ENCODE results near the gene UQCR10. TPM values are rescaled to one million over a fixed set of nuclear protein-coding genes. Genes with fewer than 3 reads are reported as not detected.

Gene UQCR10
- total RNA-seq, 3 donors from 2014 or later: 61.2 to 74.1 (median 68.3) TPM

DNA sequence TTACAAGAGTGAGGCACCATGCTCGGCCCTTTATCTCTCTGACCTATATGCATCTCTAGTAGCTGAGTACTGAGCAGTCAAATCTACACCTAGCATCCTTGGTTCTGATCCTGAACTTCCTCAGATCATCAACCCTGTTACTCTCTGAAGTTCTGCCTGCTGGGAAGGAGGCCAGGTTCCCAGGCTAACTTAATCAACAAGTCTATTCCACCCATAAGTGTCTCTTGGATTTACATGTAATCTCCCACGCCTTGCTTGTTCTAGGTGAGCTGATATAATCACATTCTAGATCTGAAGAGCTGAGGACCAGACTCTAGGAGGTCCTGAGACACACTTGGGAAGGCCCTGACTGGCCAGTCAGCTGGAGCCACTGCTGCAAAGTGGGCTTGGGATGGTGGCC, 25.2 kb upstream of the UQCR10 start:
- TF ChIP-seq POLR2A (IDR thresholded peaks at IDR 0.05): no peak
- no peak for TF ChIP-seq POLR2AphosphoS5 (IDR thresholded peaks at IDR 0.05)
- no peak for TF ChIP-seq CTCF (IDR thresholded peaks at IDR 0.05)
- intact Hi-C loops (cut with DNase I; ENCODE audit: low total_unique reads): no loop called here
- no peaks in the 10 kb centered on the region for H3K27me3 ChIP-seq
- no peaks in the 10 kb centered on the region for H3K4me1 ChIP-seq
- H3K4me3 ChIP-seq: no peak overlapping the region
- DNase-seq (ENCODE audit: low spot score in 2 of 2): no peak
- no peaks in the 10 kb centered on the region for H3K9me3 ChIP-seq
- H3K27ac ChIP-seq: no peak overlapping the region
- H3K36me3 ChIP-seq: no peaks in the 10 kb centered on the region

DNA sequence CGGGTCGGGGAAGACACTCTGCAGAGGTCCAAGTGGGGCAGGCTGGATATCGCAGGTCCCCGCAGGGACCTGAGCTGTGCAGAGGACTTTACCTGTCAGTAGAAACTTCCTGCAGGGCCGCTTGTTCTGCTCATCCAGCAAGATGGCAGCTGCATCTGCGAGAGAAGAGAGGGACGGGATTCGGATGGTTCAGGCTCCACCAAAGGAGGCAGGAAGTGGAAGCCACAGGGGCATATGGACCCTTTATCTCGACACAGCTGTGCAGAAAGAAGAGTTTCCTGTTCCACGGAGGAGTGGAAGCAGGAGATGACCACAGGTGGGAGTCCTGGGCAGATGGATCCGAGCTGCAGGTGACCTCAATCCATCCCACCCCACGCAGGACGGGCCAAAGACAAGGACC, 24.8 kb upstream of the UQCR10 start:
- intact Hi-C loops (cut with DNase I; ENCODE audit: low total_unique reads): no loop called here
- Histone ChIP-seq H3K27ac (no peak overlapping the region), H3K9me3 (no peaks in the 10 kb centered on the region), H3K36me3 (no peaks in the 10 kb centered on the region), H3K27me3 (no peaks in the 10 kb centered on the region), H3K4me1 (no peaks in the 10 kb centered on the region), H3K4me3 (no peak overlapping the region)
- TF ChIP-seq CTCF (IDR thresholded peaks at IDR 0.05): no peak
- TF ChIP-seq POLR2A (IDR thresholded peaks at IDR 0.05): no peak
- no peak for TF ChIP-seq POLR2AphosphoS5 (IDR thresholded peaks at IDR 0.05)
- DNase-seq (ENCODE audit: low spot score in 2 of 2): no peak

GRCh38 chr22:29744902-29745301, 22.3 kb upstream of the UQCR10 start:
- intact Hi-C loops (cut with DNase I; ENCODE audit: low total_unique reads): no loop called here
- H3K27me3 ChIP-seq: no peaks in the 10 kb centered on the region
- no peak for TF ChIP-seq CTCF (IDR thresholded peaks at IDR 0.05)
- TF ChIP-seq POLR2A (IDR thresholded peaks at IDR 0.05): no peak
- H3K9me3 ChIP-seq: no peaks in the 10 kb centered on the region
- no peak overlapping the region for H3K4me3 ChIP-seq
- H3K4me1 ChIP-seq: no peaks in the 10 kb centered on the region
- peak in 1 of 2 donors; percentile 57 for DNase-seq (ENCODE audit: low spot score in 2 of 2)
- no peaks in the 10 kb centered on the region for H3K36me3 ChIP-seq
- H3K27ac ChIP-seq: no peak overlapping the region

- intact Hi-C loops (cut with DNase I; ENCODE audit: low total_unique reads): no loop called here
- Histone ChIP-seq H3K27me3 (no peaks in the 10 kb centered on the region), H3K27ac (no peak overlapping the region), H3K9me3 (no peaks in the 10 kb centered on the region), H3K4me3 (no peak overlapping the region), H3K4me1 (no peaks in the 10 kb centered on the region), H3K36me3 (no peaks in the 10 kb centered on the region)
- TF ChIP-seq POLR2A (IDR thresholded peaks at IDR 0.05) (no peak), CTCF (IDR thresholded peaks at IDR 0.05) (no peak), POLR2AphosphoS5 (IDR thresholded peaks at IDR 0.05) (no peak)
- no peak for DNase-seq (ENCODE audit: low spot score in 2 of 2)
Observed at GRCh38 chr22:29747832-29748231, 19.3 kb upstream of the UQCR10 start.

GRCh38 chr22:29748248-29748893, 18.8 kb upstream of the UQCR10 start:
- no peaks in the 10 kb centered on the region for H3K36me3 ChIP-seq
- intact Hi-C loops (cut with DNase I; ENCODE audit: low total_unique reads): no loop called here
- no peak overlapping the region for H3K4me3 ChIP-seq
- H3K9me3 ChIP-seq: no peaks in the 10 kb centered on the region
- H3K4me1 ChIP-seq: no peaks in the 10 kb centered on the region
- no peak for TF ChIP-seq POLR2A (IDR thresholded peaks at IDR 0.05)
- TF ChIP-seq POLR2AphosphoS5 (IDR thresholded peaks at IDR 0.05): no peak
- DNase-seq (ENCODE audit: low spot score in 2 of 2): no peak
- no peaks in the 10 kb centered on the region for H3K27me3 ChIP-seq
- no peak overlapping the region for H3K27ac ChIP-seq

GRCh38 chr22:29750029-29750428, 17.1 kb upstream of the UQCR10 start:
- no peak for TF ChIP-seq POLR2AphosphoS5 (IDR thresholded peaks at IDR 0.05)
- no peak for TF ChIP-seq POLR2A (IDR thresholded peaks at IDR 0.05)
- no peak for TF ChIP-seq CTCF (IDR thresholded peaks at IDR 0.05)
- H3K27me3 ChIP-seq: no peaks in the 10 kb centered on the region
- no peak overlapping the region for H3K27ac ChIP-seq
- no peaks in the 10 kb centered on the region for H3K9me3 ChIP-seq
- intact Hi-C loops (cut with DNase I; ENCODE audit: low total_unique reads): no loop called here
- no peaks in the 10 kb centered on the region for H3K36me3 ChIP-seq
- H3K4me1 ChIP-seq: no peaks in the 10 kb centered on the region
- no peak overlapping the region for H3K4me3 ChIP-seq
- DNase-seq (ENCODE audit: low spot score in 2 of 2): no peak
